Vagina (tissue), 2 donors: ENCODE measurements around the gene BICD1. TPM values are rescaled to one million over a fixed set of nuclear protein-coding genes. Genes with fewer than 3 reads are reported as not detected.

Experiments
- DNase-seq, 2 donors: peaks; one replicate each; pipeline ENCODE4 v3.0.0-alpha.2; 2017; ENCODE audit errors: extremely low spot score in 2 of 2
- H3K27ac ChIP-seq: fragments of 200-600 bp; sonication (generic); one replicate; pipeline ENCODE4 v1.5.1; 2019
- H3K27me3 ChIP-seq: fragments of 200-600 bp; sonication (generic); one replicate; pipeline ENCODE4 v1.5.1; 2019
- H3K36me3 ChIP-seq, 2 donors: fragments of 200-600 bp; sonication (generic); one replicate each; pipeline ENCODE4 v1.5.1; 2017 to 2019
- H3K4me1 ChIP-seq: fragments of 200-600 bp; sonication (generic); one replicate; pipeline ENCODE4 v1.5.1; 2019
- H3K4me3 ChIP-seq, 2 donors: fragments of 200-600 bp; sonication (generic); 1 replicate in 1 of 2; 2 replicates in 1 of 2; pipeline ENCODE4 v1.5.1; 2016 to 2019
- H3K9me3 ChIP-seq: fragments of 200-600 bp; sonication (generic); one replicate; pipeline ENCODE4 v1.5.1; 2019
- POLR2A ChIP-seq, 2 donors: fragments of 450-650 bp; IDR thresholded peaks; one replicate each; pipeline ENCODE4 v1.6.1; 2017; ENCODE audit warnings: antibody characterized with exemption in 2 of 2, mild to moderate bottlenecking in 2 of 2, moderate library complexity in 2 of 2
- POLR2AphosphoS5 ChIP-seq, 2 donors: sonication (generic); formaldehyde crosslinking; IDR thresholded peaks; one replicate each; pipeline ENCODE4 v1.9.0; 2017; ENCODE audit warnings: antibody characterized with exemption in 2 of 2, mild to moderate bottlenecking in 2 of 2, low read depth in 1 of 2; ENCODE audit not compliant: insufficient read depth in 1 of 2
- intact Hi-C: fragments of 100-400 bp; cut with DNase I; formaldehyde crosslinking; loops from one replicate; pipeline ENCODE4 v1.15.1; 2023
- total RNA-seq: library from RNA; depleted of rRNA; stranded (reverse); fragments of >200 nt; gene quantifications from one replicate; pipeline ENCODE4 v1.2.3, GENCODE V29; 2016
- TF ChIP-seq, protein P1 (sequence below), 3 experiments: fragments of 450-650 bp in 2 of 3; fragments of 200-600 bp in 1 of 3; sonication (generic) in 1 of 3; IDR thresholded peaks; one replicate each; pipeline ENCODE4 v1.5.1; 2017 to 2019; ENCODE audit warnings: antibody characterized with exemption in 3 of 3, mild to moderate bottlenecking in 2 of 3, moderate library complexity in 2 of 3

Gene BICD1
- total RNA-seq, 1 donor from 2014 or later, result 19.6 TPM

GRCh38 chr12:32395026-32395425 lies 288.4 kb downstream of the BICD1 start:
- H3K36me3 ChIP-seq, result no peaks in the 10 kb centered on the region
- DNase-seq, result no peak
- intact Hi-C loops, result no loop called here
- no peak overlapping the region for H3K27ac ChIP-seq
- TF ChIP-seq POLR2A (IDR thresholded peaks at IDR 0.05), result no peak
- TF ChIP-seq, protein P1, sequence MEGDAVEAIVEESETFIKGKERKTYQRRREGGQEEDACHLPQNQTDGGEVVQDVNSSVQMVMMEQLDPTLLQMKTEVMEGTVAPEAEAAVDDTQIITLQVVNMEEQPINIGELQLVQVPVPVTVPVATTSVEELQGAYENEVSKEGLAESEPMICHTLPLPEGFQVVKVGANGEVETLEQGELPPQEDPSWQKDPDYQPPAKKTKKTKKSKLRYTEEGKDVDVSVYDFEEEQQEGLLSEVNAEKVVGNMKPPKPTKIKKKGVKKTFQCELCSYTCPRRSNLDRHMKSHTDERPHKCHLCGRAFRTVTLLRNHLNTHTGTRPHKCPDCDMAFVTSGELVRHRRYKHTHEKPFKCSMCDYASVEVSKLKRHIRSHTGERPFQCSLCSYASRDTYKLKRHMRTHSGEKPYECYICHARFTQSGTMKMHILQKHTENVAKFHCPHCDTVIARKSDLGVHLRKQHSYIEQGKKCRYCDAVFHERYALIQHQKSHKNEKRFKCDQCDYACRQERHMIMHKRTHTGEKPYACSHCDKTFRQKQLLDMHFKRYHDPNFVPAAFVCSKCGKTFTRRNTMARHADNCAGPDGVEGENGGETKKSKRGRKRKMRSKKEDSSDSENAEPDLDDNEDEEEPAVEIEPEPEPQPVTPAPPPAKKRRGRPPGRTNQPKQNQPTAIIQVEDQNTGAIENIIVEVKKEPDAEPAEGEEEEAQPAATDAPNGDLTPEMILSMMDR (IDR thresholded peaks at IDR 0.05), result no peak
- TF ChIP-seq POLR2AphosphoS5 (IDR thresholded peaks at IDR 0.05; ENCODE audit: insufficient read depth in 1 of 2, low read depth in 1 of 2), result no peak
- no peaks in the 10 kb centered on the region for H3K27me3 ChIP-seq
- H3K9me3 ChIP-seq, result no peaks in the 10 kb centered on the region
- H3K4me3 ChIP-seq, result no peak overlapping the region
- peaks cover 10% of the 10 kb centered on the region for H3K4me1 ChIP-seq

GRCh38 chr12:32397696-32398095 lies 291.0 kb downstream of the BICD1 start:
- intact Hi-C loops, result no loop called here
- Histone ChIP-seq H3K36me3 (no peaks in the 10 kb centered on the region), H3K9me3 (no peaks in the 10 kb centered on the region), H3K27ac (no peak overlapping the region), H3K4me1 (peaks cover 12% of the 10 kb centered on the region), H3K4me3 (no peak overlapping the region), H3K27me3 (no peaks in the 10 kb centered on the region)
- TF ChIP-seq POLR2A (IDR thresholded peaks at IDR 0.05), result no peak
- TF ChIP-seq POLR2AphosphoS5 (IDR thresholded peaks at IDR 0.05; ENCODE audit: insufficient read depth in 1 of 2, low read depth in 1 of 2), result no peak
- TF ChIP-seq, protein P1 (IDR thresholded peaks at IDR 0.05), result no peak
- DNase-seq, result no peak

GRCh38 chr12:32398181-32398580 lies 291.5 kb downstream of the BICD1 start:
- DNase-seq, result no peak
- Histone ChIP-seq H3K4me1 (peaks cover 12% of the 10 kb centered on the region), H3K4me3 (no peak overlapping the region), H3K9me3 (no peaks in the 10 kb centered on the region), H3K36me3 (no peaks in the 10 kb centered on the region), H3K27ac (no peak overlapping the region), H3K27me3 (no peaks in the 10 kb centered on the region)
- TF ChIP-seq POLR2AphosphoS5 (IDR thresholded peaks at IDR 0.05; ENCODE audit: insufficient read depth in 1 of 2, low read depth in 1 of 2) (no peak), POLR2A (IDR thresholded peaks at IDR 0.05) (no peak)
- TF ChIP-seq, protein P1 (IDR thresholded peaks at IDR 0.05), result no peak
- intact Hi-C loops, result no loop called here

DNA sequence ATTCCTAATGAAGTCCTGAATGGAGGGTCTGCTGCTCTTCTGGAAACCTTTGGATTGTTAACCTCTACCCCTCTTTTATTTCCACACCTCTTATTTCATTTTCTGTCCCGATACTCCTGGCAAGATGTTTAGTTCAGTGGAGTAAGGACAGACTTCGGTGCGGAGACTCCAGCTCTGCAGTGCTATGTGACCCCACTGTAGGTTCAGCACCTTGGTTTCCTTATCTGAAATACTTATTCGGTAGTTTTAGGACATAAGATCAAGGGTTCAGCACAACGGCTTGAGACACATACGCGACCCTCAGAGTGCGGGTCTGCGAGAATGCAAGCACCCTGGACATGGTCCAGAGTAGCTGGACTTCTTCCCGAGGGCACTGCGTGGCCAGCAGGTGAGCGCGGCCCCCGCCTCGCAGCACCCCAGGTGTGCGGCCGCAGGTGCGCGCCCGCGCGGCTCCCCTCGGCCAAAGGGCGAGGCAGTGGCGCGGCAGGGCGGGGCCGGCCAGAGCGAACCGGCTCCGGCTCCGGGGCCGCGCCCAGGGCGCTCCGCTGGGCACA lies 292.2 kb downstream of the BICD1 start:
- no peaks in the 10 kb centered on the region for H3K27me3 ChIP-seq
- peaks cover 12% of the 10 kb centered on the region for H3K4me1 ChIP-seq
- TF ChIP-seq POLR2AphosphoS5 (IDR thresholded peaks at IDR 0.05; ENCODE audit: insufficient read depth in 1 of 2, low read depth in 1 of 2) (no peak), POLR2A (IDR thresholded peaks at IDR 0.05) (no peak)
- TF ChIP-seq, protein P1 (IDR thresholded peaks at IDR 0.05), result no peak
- H3K9me3 ChIP-seq, result no peaks in the 10 kb centered on the region
- intact Hi-C loops, result no loop called here
- DNase-seq, result no peak
- H3K27ac ChIP-seq, result peak overlapping the region; percentile 85
- H3K4me3 ChIP-seq, result peak overlapping the region; percentile 56 to 67
- no peaks in the 10 kb centered on the region for H3K36me3 ChIP-seq

DNA sequence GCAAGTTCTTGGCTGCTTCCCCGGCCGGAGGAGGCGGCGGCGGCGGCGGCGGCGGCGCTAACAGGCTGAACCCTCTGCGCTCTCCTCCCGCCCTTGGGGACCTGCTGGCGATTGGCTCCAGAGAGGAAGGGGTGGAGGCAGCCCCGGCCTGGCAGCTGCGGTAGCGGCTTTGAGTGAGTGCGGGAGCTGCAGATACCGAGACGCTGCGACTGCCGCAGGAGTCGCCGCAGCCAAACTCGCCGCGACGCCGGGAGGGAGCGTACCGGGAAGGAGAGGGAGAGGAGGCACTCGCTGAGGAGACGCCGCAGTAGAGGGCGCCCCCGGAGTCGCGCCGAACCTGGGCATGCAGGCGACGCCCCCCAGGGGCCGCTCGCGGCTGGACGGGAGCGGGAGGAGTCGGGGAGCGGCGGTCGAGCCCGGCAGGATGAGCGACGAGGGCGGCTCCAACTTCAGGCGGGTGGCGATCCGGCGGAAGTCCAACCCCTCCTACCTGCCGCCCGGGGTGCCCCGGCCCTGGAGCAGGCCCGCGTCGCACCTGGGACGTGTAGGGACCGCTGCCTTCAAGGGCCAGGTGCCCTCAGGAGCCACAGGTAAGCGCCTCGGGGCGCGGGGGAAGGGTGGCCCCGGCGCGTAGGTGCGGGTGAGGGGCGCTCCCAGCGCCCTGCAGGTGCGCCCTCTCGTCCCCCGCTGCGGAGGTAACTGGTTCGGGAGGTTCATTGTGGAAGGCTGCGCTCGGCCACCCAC lies 292.9 kb downstream of the BICD1 start, which contains the start of gene FGD4:
Gene FGD4 (plus strand): TSS at position 189 of the 744 bp plus-strand sequence.
- peak within 1 kb of the TSS; percentile 56 to 67 for H3K4me3 ChIP-seq
- intact Hi-C loops, result no loop called here
- no peak for DNase-seq

More for the DNA sequence above, 292.9 kb downstream of the BICD1 start, which contains the start of gene FGD4:
- peak in 1 of 2 donors; percentile 36 for TF ChIP-seq POLR2A (IDR thresholded peaks at IDR 0.05)
- TF ChIP-seq, protein P1 (IDR thresholded peaks at IDR 0.05), result peak in 1 of 3 experiments; percentile 36
- TF ChIP-seq POLR2AphosphoS5 (IDR thresholded peaks at IDR 0.05; ENCODE audit: insufficient read depth in 1 of 2, low read depth in 1 of 2), result peak; percentile 28 to 78
- H3K4me1 ChIP-seq, result peaks cover 12% of the 10 kb centered on the region
- H3K36me3 ChIP-seq, result no peaks in the 10 kb centered on the region
- no peaks in the 10 kb centered on the region for H3K9me3 ChIP-seq
- no peaks in the 10 kb centered on the region for H3K27me3 ChIP-seq
- peak within 1 kb of the TSS; percentile 85 for H3K27ac ChIP-seq
